NOMO-1 (cell line): ENCODE data around the gene PRKCE.

ENCODE experiments used
- DNase-seq, 2 experiments: peaks; one replicate each; lab custom pipeline; 2025; ENCODE audit not compliant: unreplicated experiment in 2 of 2; lab: John Stamatoyannopoulos, UW

The PRKCE gene

GRCh38 chr2:45826884-45827635 is 175.6 kb downstream of the PRKCE start:
- no peak for DNase-seq

- no peak for DNase-seq
These were observed 178.8 kb downstream of the PRKCE start for GRCh38 chr2:45830322-45830721.

- DNase-seq, result no peak
These were observed 182.0 kb downstream of the PRKCE start for GRCh38 chr2:45833301-45833967.

- DNase-seq, result peak; percentile 83 to 86
These were observed 182.5 kb downstream of the PRKCE start for GRCh38 chr2:45833968-45834344.

GRCh38 chr2:45834372-45834771 is 182.9 kb downstream of the PRKCE start:
- DNase-seq, result no peak

- no peak for DNase-seq
These were observed 183.4 kb downstream of the PRKCE start for GRCh38 chr2:45834858-45835257.

GRCh38 chr2:45836316-45836715 is 184.8 kb downstream of the PRKCE start:
- no peak for DNase-seq

GRCh38 chr2:45836740-45837139 is 185.3 kb downstream of the PRKCE start:
- peak; percentile 74 to 79 for DNase-seq

GRCh38 chr2:45837812-45838341 is 186.4 kb downstream of the PRKCE start:
- no peak for DNase-seq

- no peak for DNase-seq
These were observed 188.2 kb downstream of the PRKCE start for GRCh38 chr2:45839508-45840251.

- DNase-seq, result no peak
These were observed 189.0 kb downstream of the PRKCE start for GRCh38 chr2:45840481-45840880.

GRCh38 chr2:45841752-45842407 is 190.4 kb downstream of the PRKCE start:
- DNase-seq, result peak; percentile 42 to 58

GRCh38 chr2:45843136-45843535 is 191.7 kb downstream of the PRKCE start:
- DNase-seq, result peak; percentile 19 to 70

GRCh38 chr2:45844796-45845457 is 193.5 kb downstream of the PRKCE start:
- no peak for DNase-seq

GRCh38 chr2:45845566-45845965 is 194.1 kb downstream of the PRKCE start:
- no peak for DNase-seq

GRCh38 chr2:45849491-45850283 is 198.2 kb downstream of the PRKCE start:
- DNase-seq, result peak in 1 of 2 experiments; percentile 2

- no peak for DNase-seq
These were observed 199.1 kb downstream of the PRKCE start for GRCh38 chr2:45850558-45850957.

GRCh38 chr2:45851111-45851510 is 199.6 kb downstream of the PRKCE start:
- no peak for DNase-seq

GRCh38 chr2:45851576-45852304 is 200.3 kb downstream of the PRKCE start:
- DNase-seq, result no peak
